Measurements from ENCODE around the gene THRAP3. TPM values are rescaled to one million over a fixed set of nuclear protein-coding genes. Genes with fewer than 3 reads are reported as not detected.

Gene THRAP3
- total and polyA plus RNA-seq, 7 donors = 25.4 to 104 (median 77.8) TPM

GRCh38 chr1:36307601-36308330, 83.5 kb downstream of the THRAP3 start:
- Histone ChIP-seq H3K4me1 (peaks cover 2 to 25% (median 17%) of the 10 kb centered on the region in 4 donors), H3K27ac (peak overlapping the region in 1 of 4 donors; percentile 78), H3K9me3 (no peaks in the 10 kb centered on the region), H3K27me3 (no peaks in the 10 kb centered on the region), H3K36me3 (peaks cover 0 to 20% (median 13%) of the 10 kb centered on the region in 4 donors), H3K4me3 (peak overlapping the region; percentile 57 to 92 (median 71))
- DNase-seq = peak; percentile 64
- 83 to 93% methylated on average over 10 of the region's 10 CpGs for WGBS, 2 donors
- intact Hi-C loops (cut with DNase I) = loop anchor here (5.0 kb wide), 1 partner anchor 60 kb away; no protein-coding TSS in a partner anchor
- TF ChIP-seq EP300 (IDR thresholded peaks at IDR 0.05) (no peak), CTCF (IDR thresholded peaks at IDR 0.05) (no peak), POLR2AphosphoS5 (IDR thresholded peaks at IDR 0.05) (no peak), POLR2A (IDR thresholded peaks at IDR 0.05) (no peak)

DNA sequence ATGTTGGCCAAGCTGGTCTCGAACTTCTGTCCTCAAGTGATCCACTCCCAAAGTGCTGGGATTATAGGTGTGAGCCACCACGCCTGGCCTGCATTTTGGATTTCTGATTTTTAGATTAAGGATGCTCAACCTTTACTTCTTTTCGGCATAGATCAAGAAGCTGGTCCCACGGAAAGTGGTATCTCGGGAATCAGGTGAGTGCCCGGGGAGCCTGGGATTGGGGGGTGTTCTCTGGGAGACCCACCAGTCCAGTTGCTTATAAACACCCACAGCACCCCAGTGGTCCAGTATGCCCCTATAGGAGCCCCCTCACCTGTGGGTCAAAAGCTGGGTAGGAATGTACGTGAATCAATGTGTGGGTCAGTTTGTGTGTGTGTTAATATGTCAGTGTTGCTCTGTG, 85.2 kb downstream of the THRAP3 start:
- Histone ChIP-seq H3K4me3 (no peak overlapping the region), H3K4me1 (peaks cover 2 to 25% (median 17%) of the 10 kb centered on the region in 4 donors), H3K27me3 (no peaks in the 10 kb centered on the region), H3K27ac (no peak overlapping the region), H3K9me3 (no peaks in the 10 kb centered on the region), H3K36me3 (peaks cover 0 to 3% (median 1%) of the 10 kb centered on the region in 4 donors)
- intact Hi-C loops (cut with DNase I) = loop anchor here (5.0 kb wide), 1 partner anchor 58 kb away; no protein-coding TSS in a partner anchor
- no peak for DNase-seq
- TF ChIP-seq EP300 (IDR thresholded peaks at IDR 0.05) = no peak
- no peak for TF ChIP-seq POLR2AphosphoS5 (IDR thresholded peaks at IDR 0.05)
- TF ChIP-seq CTCF (IDR thresholded peaks at IDR 0.05) = no peak
- no peak for TF ChIP-seq POLR2A (IDR thresholded peaks at IDR 0.05)
- WGBS, 2 donors = 97 to 98% methylated on average over 7 of the region's 7 CpGs

DNA sequence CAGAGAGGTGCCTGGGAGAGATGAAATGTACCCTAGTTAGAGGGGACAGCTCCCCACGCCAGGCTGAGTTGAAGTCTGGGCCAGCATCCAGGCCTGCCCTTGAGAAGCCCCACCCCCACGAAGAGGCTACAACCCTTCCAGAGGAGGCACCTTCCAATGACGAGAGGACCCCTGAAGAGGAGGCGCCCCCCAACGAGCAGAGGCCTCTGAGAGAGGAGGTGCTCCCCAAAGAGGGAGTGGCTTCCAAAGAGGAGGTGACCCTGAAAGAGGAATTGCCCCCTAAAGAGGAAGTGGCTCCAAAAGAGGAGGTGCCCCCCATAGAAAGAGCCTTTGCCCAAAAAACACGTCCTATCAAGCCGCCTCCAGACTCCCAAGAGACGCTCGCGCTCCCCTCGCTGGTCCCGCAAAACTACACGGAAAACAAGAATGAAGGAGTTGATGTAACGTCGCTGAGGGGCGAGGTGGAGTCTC, 96.1 kb downstream of the THRAP3 start:
- H3K27me3 ChIP-seq = no peaks in the 10 kb centered on the region
- peak overlapping the region in 3 of 4 donors; percentile 36 to 85 (median 43) for H3K4me3 ChIP-seq
- TF ChIP-seq EP300 (IDR thresholded peaks at IDR 0.05) (no peak), POLR2AphosphoS5 (IDR thresholded peaks at IDR 0.05) (no peak), CTCF (IDR thresholded peaks at IDR 0.05) (no peak), POLR2A (IDR thresholded peaks at IDR 0.05) (no peak)
- H3K4me1 ChIP-seq = peaks cover 0 to 39% (median 33%) of the 10 kb centered on the region in 4 donors
- 40 to 61% methylated on average over 16 of the region's 16 CpGs for WGBS, 2 donors
- peak overlapping the region; percentile 82 to 89 (median 84) for H3K27ac ChIP-seq
- no peaks in the 10 kb centered on the region for H3K36me3 ChIP-seq
- H3K9me3 ChIP-seq = no peaks in the 10 kb centered on the region
- intact Hi-C loops (cut with DNase I) = loop anchor here (2.0 kb wide), 1 partner anchor 48 kb away; no protein-coding TSS in a partner anchor
- no peak for DNase-seq

DNA sequence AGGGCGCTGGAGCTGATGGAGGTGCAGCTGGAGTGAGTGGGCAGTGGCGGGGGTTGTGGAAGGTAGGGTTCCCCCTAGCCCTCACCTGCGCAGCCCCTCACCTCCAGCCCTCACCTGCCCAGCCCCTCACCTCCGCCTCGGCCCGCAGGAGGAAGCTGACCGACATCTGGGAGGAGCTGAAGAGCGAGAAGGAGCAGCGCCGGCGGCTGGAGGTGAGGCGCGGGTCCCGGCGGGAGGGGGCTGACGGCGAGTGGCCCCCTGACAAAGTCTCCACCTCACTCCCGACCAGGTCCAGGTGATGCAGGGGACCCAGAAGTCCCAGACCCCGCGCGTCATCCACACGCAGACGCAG, 96.5 kb downstream of the THRAP3 start:
- peak overlapping the region; percentile 82 to 89 (median 84) for H3K27ac ChIP-seq
- TF ChIP-seq POLR2A (IDR thresholded peaks at IDR 0.05) (no peak), POLR2AphosphoS5 (IDR thresholded peaks at IDR 0.05) (no peak), CTCF (IDR thresholded peaks at IDR 0.05) (no peak), EP300 (IDR thresholded peaks at IDR 0.05) (no peak)
- intact Hi-C loops (cut with DNase I) = loop anchor here (2.0 kb wide), 1 partner anchor 48 kb away; no protein-coding TSS in a partner anchor
- peaks cover 0 to 39% (median 33%) of the 10 kb centered on the region in 4 donors for H3K4me1 ChIP-seq
- peak overlapping the region; percentile 5 to 85 (median 40) for H3K4me3 ChIP-seq
- DNase-seq = no peak
- no peaks in the 10 kb centered on the region for H3K9me3 ChIP-seq
- no peaks in the 10 kb centered on the region for H3K36me3 ChIP-seq
- H3K27me3 ChIP-seq = no peaks in the 10 kb centered on the region
- WGBS, 2 donors = 21 to 37% methylated on average over 23 of the region's 23 CpGs

Measured in sigmoid colon (tissue), 7 donors.